ENCODE measurements around the gene BTG3. TPM values are rescaled to one million over a fixed set of nuclear protein-coding genes. Genes with fewer than 3 reads are reported as not detected.

The BTG3 gene
- total RNA-seq, 1 donor from 2014 or later, result 19.4 TPM

GRCh38 chr21:17550671-17551308 lies 61.9 kb downstream of the BTG3 start:
- no peak for DNase-seq (ENCODE audit: low spot score in 2 of 2)
- Histone ChIP-seq H3K9me3 (no peaks in the 10 kb centered on the region), H3K27ac (no peak overlapping the region), H3K36me3 (no peaks in the 10 kb centered on the region), H3K4me3 (no peak overlapping the region), H3K27me3 (no peaks in the 10 kb centered on the region), H3K4me1 (no peaks in the 10 kb centered on the region)
- no peak for TF ChIP-seq CTCF (IDR thresholded peaks at IDR 0.05)
- intact Hi-C loops (cut with DNase I), result no loop called here

- Histone ChIP-seq H3K27ac (no peak overlapping the region), H3K4me3 (no peak overlapping the region), H3K27me3 (no peaks in the 10 kb centered on the region), H3K36me3 (no peaks in the 10 kb centered on the region), H3K9me3 (no peaks in the 10 kb centered on the region), H3K4me1 (no peaks in the 10 kb centered on the region)
- no peak for TF ChIP-seq CTCF (IDR thresholded peaks at IDR 0.05)
- intact Hi-C loops (cut with DNase I), result no loop called here
- no peak for DNase-seq (ENCODE audit: low spot score in 2 of 2)
These were observed 64.4 kb downstream of the BTG3 start for GRCh38 chr21:17548262-17548661.

GRCh38 chr21:17545007-17545406 lies 67.7 kb downstream of the BTG3 start:
- no peak for DNase-seq (ENCODE audit: low spot score in 2 of 2)
- Histone ChIP-seq H3K27ac (no peak overlapping the region), H3K4me1 (no peaks in the 10 kb centered on the region), H3K4me3 (no peak overlapping the region), H3K27me3 (no peaks in the 10 kb centered on the region), H3K9me3 (no peaks in the 10 kb centered on the region), H3K36me3 (no peaks in the 10 kb centered on the region)
- intact Hi-C loops (cut with DNase I), result no loop called here
- TF ChIP-seq CTCF (IDR thresholded peaks at IDR 0.05), result no peak

Other genes starting within 250 kb of the BTG3 start
- gene CXADR, start 99.9 kb downstream of the BTG3 start, total RNA-seq, result 0.32 TPM
- gene C21orf91, start 206.5 kb upstream of the BTG3 start, total RNA-seq, result 11.3 TPM

All from ascending aorta (tissue), 2 donors.